Esophagus squamous epithelium (tissue), 5 donors: Measurements from ENCODE around the gene ENPP3. TPM values are rescaled to one million over a fixed set of nuclear protein-coding genes. Genes with fewer than 3 reads are reported as not detected.

Experiments
- DNase-seq: peaks from one replicate; lab custom pipeline; 2025; lab: John Stamatoyannopoulos, UW
- H3K27ac ChIP-seq, 4 donors: fragments of 200-600 bp; sonication (generic); one replicate each; pipeline ENCODE4 v1.5.1; 2016 to 2019; ENCODE audit warnings: mild to moderate bottlenecking in 1 of 4
- H3K27me3 ChIP-seq, 4 donors: fragments of 200-600 bp; sonication (generic); 1 replicate in 3 of 4; 2 replicates in 1 of 4; pipeline versions ENCODE4 v1.5.1 to v1.6.0; 2017 to 2021; ENCODE audit warnings: antibody characterized with exemption in 1 of 4
- H3K36me3 ChIP-seq, 3 donors: fragments of 200-600 bp; sonication (generic); one replicate each; pipeline ENCODE4 v1.5.1; 2016 to 2019
- H3K4me1 ChIP-seq, 3 donors: fragments of 200-600 bp; sonication (generic); one replicate each; pipeline ENCODE4 v1.5.1; 2017 to 2019
- H3K4me3 ChIP-seq, 4 donors: fragments of 200-600 bp; sonication (generic); 1 replicate in 3 of 4; 2 replicates in 1 of 4; pipeline ENCODE4 v1.5.1; 2016 to 2019; ENCODE audit warnings: mild to moderate bottlenecking in 2 of 4, moderate library complexity in 1 of 4
- H3K9me3 ChIP-seq, 3 donors: fragments of 200-600 bp; sonication (generic); one replicate each; pipeline ENCODE4 v1.5.1; 2016 to 2019
- CTCF ChIP-seq, 6 experiments: fragments of 450-650 bp in 4 of 6; fragments of 200-600 bp in 2 of 6; sonication (generic) in 2 of 6; IDR thresholded peaks; one replicate each; pipeline ENCODE4 v1.5.1; 2016 to 2019; ENCODE audit warnings: antibody characterized with exemption in 6 of 6, mild to moderate bottlenecking in 4 of 6, moderate library complexity in 4 of 6
- POLR2A ChIP-seq, 4 donors: fragments of 450-650 bp; IDR thresholded peaks; one replicate each; pipeline ENCODE4 v1.6.1; 2017; ENCODE audit warnings: antibody characterized with exemption in 4 of 4, mild to moderate bottlenecking in 4 of 4, moderate library complexity in 3 of 4
- WGBS, 2 donors: methylation state at CpG; one replicate each; pipeline ENCODE4 v1.1.5; 2018; 5-methylcytosine and 5-hydroxymethylcytosine counted together
- intact Hi-C: fragments of 100-400 bp; cut with DNase I; formaldehyde crosslinking; loops from one replicate; pipeline ENCODE4 v1.15.0; 2022
- total RNA-seq, 4 donors: library from RNA; depleted of rRNA; stranded (reverse); fragments of >200 nt; gene quantifications; one replicate each; pipeline ENCODE4 v1.1.0, GENCODE V29; 2016
- donor health status: DM: yes; HTN: yes; CAD: no.

Gene ENPP3
- total RNA-seq, 4 donors from 2014 or later = 0.06 to 2.3 (median 0.17) TPM

GRCh38 chr6:131724114-131724513 is 87.0 kb downstream of the ENPP3 start:
- no peak for DNase-seq
- Histone ChIP-seq H3K4me1 (no peaks in the 10 kb centered on the region), H3K36me3 (no peaks in the 10 kb centered on the region), H3K9me3 (no peaks in the 10 kb centered on the region), H3K4me3 (no peak overlapping the region), H3K27ac (no peak overlapping the region), H3K27me3 (no peaks in the 10 kb centered on the region)
- TF ChIP-seq CTCF (IDR thresholded peaks at IDR 0.05) (no peak), POLR2A (IDR thresholded peaks at IDR 0.05) (no peak)
- intact Hi-C loops = no loop called here
- WGBS, 2 donors = 67 to 71% methylated on average over 2 of the region's 2 CpGs

GRCh38 chr6:131727467-131727866 is 90.4 kb downstream of the ENPP3 start:
- Histone ChIP-seq H3K9me3 (no peaks in the 10 kb centered on the region), H3K27me3 (no peaks in the 10 kb centered on the region), H3K36me3 (no peaks in the 10 kb centered on the region), H3K4me3 (no peak overlapping the region), H3K4me1 (no peaks in the 10 kb centered on the region), H3K27ac (no peak overlapping the region)
- no peak for TF ChIP-seq POLR2A (IDR thresholded peaks at IDR 0.05)
- TF ChIP-seq CTCF (IDR thresholded peaks at IDR 0.05) = no peak
- intact Hi-C loops = no loop called here
- no peak for DNase-seq
- WGBS, 2 donors = 88 to 90% methylated on average over 5 of the region's 5 CpGs

DNA sequence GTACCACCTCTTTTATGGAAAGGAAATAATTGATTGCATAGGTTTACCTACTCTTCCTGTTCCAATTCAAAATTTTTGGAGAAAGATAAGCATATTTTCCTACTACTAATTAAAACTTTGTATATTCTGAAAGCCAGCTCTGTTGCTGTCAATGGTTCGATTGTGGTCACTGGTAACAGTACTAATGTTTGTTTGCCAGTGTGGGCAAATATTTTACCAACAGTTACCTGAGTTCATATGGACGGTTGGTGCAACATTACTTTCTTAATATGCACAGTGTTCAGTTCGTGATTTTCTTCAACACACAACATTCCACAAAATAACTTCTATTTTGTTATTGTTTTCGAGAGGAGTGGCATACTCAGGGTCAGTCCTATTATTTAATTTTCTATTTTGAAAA is 90.8 kb downstream of the ENPP3 start:
- Histone ChIP-seq H3K9me3 (no peaks in the 10 kb centered on the region), H3K36me3 (no peaks in the 10 kb centered on the region), H3K4me3 (no peak overlapping the region), H3K27me3 (no peaks in the 10 kb centered on the region), H3K27ac (no peak overlapping the region), H3K4me1 (no peaks in the 10 kb centered on the region)
- intact Hi-C loops = no loop called here
- DNase-seq = no peak
- TF ChIP-seq CTCF (IDR thresholded peaks at IDR 0.05) (no peak), POLR2A (IDR thresholded peaks at IDR 0.05) (no peak)
- 64 to 66% methylated on average over 4 of the region's 4 CpGs for WGBS, 2 donors

- no peak overlapping the region for H3K27ac ChIP-seq
- TF ChIP-seq CTCF (IDR thresholded peaks at IDR 0.05) = no peak
- no peak for TF ChIP-seq POLR2A (IDR thresholded peaks at IDR 0.05)
- H3K9me3 ChIP-seq = no peaks in the 10 kb centered on the region
- H3K36me3 ChIP-seq = no peaks in the 10 kb centered on the region
- DNase-seq = no peak
- H3K4me3 ChIP-seq = no peak overlapping the region
- intact Hi-C loops = no loop called here
- H3K27me3 ChIP-seq = no peaks in the 10 kb centered on the region
- no peaks in the 10 kb centered on the region for H3K4me1 ChIP-seq
- 73 to 81% methylated on average over 3 of the region's 3 CpGs for WGBS, 2 donors
Observed at GRCh38 chr6:131728296-131728939, 91.3 kb downstream of the ENPP3 start.

DNA sequence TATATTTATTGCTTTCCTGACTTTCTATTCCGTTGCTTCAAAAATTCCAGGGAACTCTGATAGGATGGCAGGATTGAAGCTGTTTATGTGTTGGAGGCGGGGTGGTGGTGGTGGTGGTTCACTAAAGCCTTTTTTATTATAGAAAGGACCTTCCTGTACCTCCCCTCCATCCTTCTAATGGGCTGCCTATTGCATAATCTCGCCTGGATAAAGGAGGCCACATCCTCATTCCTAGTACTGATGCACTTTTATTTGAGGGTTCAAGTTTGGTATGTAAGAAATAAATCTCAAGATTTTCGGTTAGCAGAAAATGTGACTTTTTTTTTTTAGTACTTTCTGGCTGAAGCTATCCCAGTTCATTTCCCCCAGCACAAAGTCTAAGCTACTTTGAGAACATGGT is 92.4 kb downstream of the ENPP3 start:
- 76 to 87% methylated on average over 4 of the region's 4 CpGs for WGBS, 2 donors
- Histone ChIP-seq H3K4me1 (no peaks in the 10 kb centered on the region), H3K27me3 (no peaks in the 10 kb centered on the region), H3K4me3 (no peak overlapping the region), H3K9me3 (no peaks in the 10 kb centered on the region), H3K36me3 (no peaks in the 10 kb centered on the region), H3K27ac (no peak overlapping the region)
- DNase-seq = no peak
- intact Hi-C loops = no loop called here
- no peak for TF ChIP-seq POLR2A (IDR thresholded peaks at IDR 0.05)
- TF ChIP-seq CTCF (IDR thresholded peaks at IDR 0.05) = no peak
